Astrocyte of the cerebellum (primary cell): ENCODE data around the gene AFG1L.
"Not testable (repeated sequence)": the region's sequence is repeated elsewhere in the genome, so short reads cannot be mapped to it uniquely, and the experiment has no call there.

Source experiments
- DNase-seq: peaks from one replicate; pipeline ENCODE4 v3.0.0-alpha.2; 2011; ENCODE audit warnings: low read depth
- H3K4me3 ChIP-seq: 2 replicates; pipeline ENCODE4 v1.5.1; 2011; ENCODE audit warnings: mild to moderate bottlenecking, low read depth, low read length, moderate library complexity
- CTCF ChIP-seq: IDR thresholded peaks from 2 replicates; pipeline ENCODE4 v1.5.1; 2012; ENCODE audit warnings: low read length, low read depth, moderate library complexity, mild to moderate bottlenecking; ENCODE audit errors: missing control alignments
- in situ Hi-C: cut with HindIII; loops from 2 replicates; pipeline ENCODE4 v1.10.0; 2017; ENCODE audit warnings: low sequenced_read_pairs

AFG1L gene

DNA sequence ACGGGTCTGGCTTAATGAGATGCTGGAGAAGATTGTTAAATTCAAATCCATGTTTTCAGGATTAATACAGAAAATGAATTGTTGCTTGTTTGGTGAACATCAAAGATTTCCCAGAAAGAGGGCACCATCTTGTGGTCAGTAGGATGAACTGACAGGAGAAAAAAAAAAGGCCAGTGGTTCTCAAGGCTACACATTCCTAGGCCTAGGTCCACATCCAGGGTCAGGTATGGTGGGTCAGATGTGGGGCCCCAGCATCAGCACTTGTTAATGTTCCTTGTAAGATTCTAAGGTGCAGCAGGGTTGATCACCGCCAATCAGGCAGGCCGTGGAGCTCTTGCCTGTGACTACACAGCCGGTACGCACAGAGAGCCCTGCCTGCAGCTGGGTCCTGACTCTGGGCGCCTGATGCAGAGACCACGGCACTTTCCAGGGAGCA is 231.9 kb downstream of the AFG1L start:
- no peak overlapping the region for H3K4me3 ChIP-seq
- peak; percentile 83 for TF ChIP-seq CTCF
- in situ Hi-C loops: no loop called here
- DNase-seq: peak; percentile 27

DNA sequence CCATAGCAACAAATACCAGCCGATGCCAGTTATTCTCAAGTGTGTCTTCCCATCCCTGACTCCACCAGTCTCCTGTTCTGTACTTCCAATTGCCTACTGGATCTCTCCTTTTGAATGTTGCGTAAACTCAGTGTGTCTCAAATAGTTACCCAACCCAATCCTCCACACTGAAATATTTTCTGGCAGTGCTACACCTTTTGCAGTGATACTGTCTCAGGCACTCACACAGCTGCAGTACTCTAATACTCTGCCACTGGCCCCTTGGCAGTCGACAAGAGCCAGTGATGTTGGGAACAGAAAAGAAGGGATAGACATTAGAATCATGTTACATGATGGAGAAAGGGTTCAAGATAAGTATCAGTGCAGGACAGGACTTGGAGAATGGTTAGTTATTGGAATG is 234.0 kb downstream of the AFG1L start:
- no peak overlapping the region for H3K4me3 ChIP-seq
- no peak for DNase-seq
- in situ Hi-C loops: no loop called here
- TF ChIP-seq CTCF: no peak

DNA sequence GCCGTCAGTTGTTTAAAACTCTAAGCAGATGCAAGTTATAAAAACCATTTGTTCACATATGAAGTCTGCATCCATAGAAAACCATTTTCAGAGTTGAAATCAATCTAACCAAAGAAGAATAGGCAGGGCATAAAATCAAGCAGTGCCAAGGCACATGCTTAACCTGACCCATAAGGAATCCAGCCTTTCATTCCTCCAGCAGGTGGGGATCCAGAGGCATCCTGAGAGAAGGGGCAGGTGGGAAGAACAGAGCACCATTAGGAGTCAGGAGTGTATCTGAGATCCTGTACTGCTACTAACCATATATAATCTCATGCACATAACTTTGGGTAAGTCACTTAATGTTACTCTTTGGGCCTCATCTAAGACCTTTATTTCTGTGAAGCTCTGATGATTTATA is 236.5 kb downstream of the AFG1L start:
- in situ Hi-C loops: no loop called here
- TF ChIP-seq CTCF: no peak
- DNase-seq: no peak
- H3K4me3 ChIP-seq: no peak overlapping the region

- TF ChIP-seq CTCF: no peak
- DNase-seq: no peak
- in situ Hi-C loops: no loop called here
- H3K4me3 ChIP-seq: no peak overlapping the region
Measured at GRCh38 chr6:108535114-108535742, 240.4 kb downstream of the AFG1L start.

DNA sequence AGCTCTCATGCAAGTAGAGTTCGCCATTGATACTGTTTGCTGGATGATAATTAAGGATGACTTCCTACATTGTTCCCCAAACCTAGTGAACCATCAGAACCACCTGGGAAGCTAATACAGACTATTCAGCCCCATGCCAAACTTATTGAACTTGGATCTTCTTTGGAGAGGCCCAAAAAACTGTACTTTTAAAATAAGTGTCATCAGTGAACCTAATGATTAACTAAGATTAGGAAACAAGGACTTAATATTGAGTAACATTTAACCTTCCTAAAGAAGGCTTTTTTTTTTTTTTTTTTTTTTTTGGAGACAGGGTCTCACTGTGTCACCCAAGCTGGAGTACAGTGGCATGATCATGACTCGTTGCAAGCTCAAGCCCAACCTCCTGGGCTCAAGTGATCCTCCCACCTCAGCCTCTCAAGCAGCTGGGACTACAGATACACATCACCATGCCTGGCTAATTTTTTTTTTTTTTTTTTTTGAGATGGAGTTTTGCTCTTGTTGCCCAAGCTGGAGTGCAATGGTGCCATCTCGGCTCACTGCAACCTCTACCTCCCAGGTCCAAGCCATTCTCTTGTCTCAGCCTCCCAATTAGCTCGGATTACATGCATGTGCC is 241.2 kb downstream of the AFG1L start:
- in situ Hi-C loops, DNase-seq, H3K4me3 ChIP-seq: not testable (repeated sequence)

DNA sequence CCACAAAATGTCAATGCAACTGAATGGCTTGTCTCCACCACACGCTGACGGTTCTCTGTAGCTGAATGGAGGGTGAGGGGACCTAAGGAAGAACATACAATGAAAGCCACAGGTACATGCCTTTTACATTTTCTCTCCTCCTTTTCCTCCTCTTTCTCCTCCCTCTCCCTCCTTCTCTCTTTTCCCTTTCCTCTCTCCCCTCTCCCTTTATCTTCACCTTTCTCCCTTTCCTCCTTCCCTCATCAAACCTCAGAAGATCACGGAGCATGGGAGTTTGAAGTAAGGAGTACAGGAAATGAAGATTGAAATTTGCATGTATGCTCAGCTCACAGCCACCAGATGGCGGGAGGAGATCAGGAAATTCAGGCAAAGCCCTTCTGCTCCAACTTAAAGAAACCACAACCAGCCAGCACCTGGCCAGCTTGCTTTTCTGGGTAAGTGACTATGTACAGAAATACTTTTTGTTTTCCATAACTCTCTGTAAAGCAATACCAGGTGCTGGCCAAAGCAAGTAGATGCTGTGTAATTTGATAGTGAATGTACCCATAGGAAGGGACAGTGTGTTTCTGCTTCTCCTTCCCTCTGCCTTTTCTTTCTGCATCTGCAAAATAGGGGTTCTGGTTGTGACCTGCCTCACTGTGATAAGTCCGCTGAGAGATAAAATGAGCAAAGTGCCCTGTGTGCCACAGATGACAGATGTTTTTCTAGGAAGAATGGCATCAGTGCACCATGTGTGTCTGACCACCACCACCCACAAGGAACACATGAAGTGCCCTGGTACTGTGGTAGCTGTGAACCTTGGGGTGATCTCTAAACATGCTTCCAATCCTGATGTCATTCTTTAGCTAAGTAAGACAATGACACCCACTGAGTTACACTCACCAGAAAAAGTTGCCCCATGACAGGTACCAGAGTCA is 247.2 kb downstream of the AFG1L start:
- DNase-seq: peak; percentile 90
- in situ Hi-C loops: loop anchor here (10.0 kb wide), 1 partner anchor 523 kb away; no protein-coding TSS in a partner anchor
- H3K4me3 ChIP-seq: no peak overlapping the region
- peak; percentile 78 for TF ChIP-seq CTCF
